ENCODE results near the gene HMG20A. TPM values are rescaled to one million over a fixed set of nuclear protein-coding genes. Genes with fewer than 3 reads are reported as not detected.

HMG20A gene
- total and polyA plus RNA-seq, 2 of the 13 experiments (the other 11 are each of a cell fraction or from before 2014, with no cell fraction given), result 28.0 to 35.2 TPM

DNA sequence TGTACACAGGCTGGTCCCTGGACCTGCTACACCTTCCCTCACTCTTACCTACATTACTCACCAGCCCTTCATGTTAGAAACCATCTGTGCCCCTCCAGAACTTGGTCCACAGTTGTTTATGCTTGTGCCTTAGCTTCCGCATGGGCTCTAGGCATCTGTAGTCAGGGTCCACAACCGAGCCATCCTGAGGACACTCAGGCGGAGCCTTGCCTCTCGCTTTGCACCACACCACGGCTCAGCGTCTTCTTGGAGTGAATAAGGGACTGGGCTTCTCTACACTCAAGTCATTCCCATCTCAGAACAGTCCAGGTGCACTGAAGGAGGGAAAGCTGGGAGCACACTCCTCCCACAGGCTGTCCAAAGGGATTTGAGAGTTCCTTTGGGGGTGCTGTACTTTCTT, 97.8 kb downstream of the HMG20A start:
- no peak for DNase-seq (ENCODE audit: low spot score)
- Histone ChIP-seq H3K9ac (ENCODE audit: insufficient read depth, low read depth, low read length) (no peak overlapping the region), H3K4me2 (ENCODE audit: low read depth, low read length) (no peak overlapping the region), H3K4me3 (replicated peaks in 1 of 3; ENCODE audit: insufficient read depth in 1 of 3, low read depth in 2 of 3, low read length in 3 of 3) (no peak overlapping the region), H3K79me2 (ENCODE audit: insufficient read depth, low read length) (no peaks in the 10 kb centered on the region), H3K9me3 (ENCODE audit: low read length) (no peaks in the 10 kb centered on the region), H3K27ac (ENCODE audit: extremely low read length, insufficient read depth, low read length) (no peak overlapping the region), H3K4me1 (ENCODE audit: insufficient read depth, low read length) (peaks cover 10% of the 10 kb centered on the region), H3K36me3 (replicated peaks in 1 of 2; ENCODE audit: control insufficient read depth in 1 of 2, insufficient read depth in 2 of 2, low read length in 2 of 2) (no peaks in the 10 kb centered on the region), H2AFZ (ENCODE audit: low read length) (no peak overlapping the region), H4K20me1 (ENCODE audit: insufficient read depth, low read length) (no peaks in the 10 kb centered on the region), H3K27me3 (ENCODE audit: control insufficient read depth in 1 of 2, insufficient read depth in 2 of 2, low read length in 2 of 2) (peaks cover 0 to 7% of the 10 kb centered on the region in 2 experiments; a peak in 1 of 5 replicates)
- ChIA-PET CTCF (ENCODE audit: low intra/inter-chr PET ratio, low total read pairs) (no interaction called here), POLR2A (no interaction called here)
- TF ChIP-seq ZNF256 (CRISPR knock-in tag; conservative IDR thresholded peaks at IDR 0.05) (no peak), NR2F2 (IDR thresholded peaks at IDR 0.05; ENCODE audit: borderline replicate concordance, low read depth) (no peak), ZNF451 (CRISPR knock-in tag; IDR thresholded peaks at IDR 0.05) (no peak), ZNF790 (CRISPR knock-in tag; IDR thresholded peaks at IDR 0.05; ENCODE audit: borderline replicate concordance) (no peak), ZNF766 (CRISPR knock-in tag; IDR thresholded peaks at IDR 0.05; ENCODE audit: borderline replicate concordance) (no peak), GLI4 (CRISPR knock-in tag; IDR thresholded peaks at IDR 0.05; ENCODE audit: borderline replicate concordance) (no peak), ZMAT3 (CRISPR knock-in tag; conservative IDR thresholded peaks at IDR 0.05) (no peak), ZNF891 (CRISPR knock-in tag; IDR thresholded peaks at IDR 0.05) (no peak)
- TF ChIP-seq, protein P1, sequence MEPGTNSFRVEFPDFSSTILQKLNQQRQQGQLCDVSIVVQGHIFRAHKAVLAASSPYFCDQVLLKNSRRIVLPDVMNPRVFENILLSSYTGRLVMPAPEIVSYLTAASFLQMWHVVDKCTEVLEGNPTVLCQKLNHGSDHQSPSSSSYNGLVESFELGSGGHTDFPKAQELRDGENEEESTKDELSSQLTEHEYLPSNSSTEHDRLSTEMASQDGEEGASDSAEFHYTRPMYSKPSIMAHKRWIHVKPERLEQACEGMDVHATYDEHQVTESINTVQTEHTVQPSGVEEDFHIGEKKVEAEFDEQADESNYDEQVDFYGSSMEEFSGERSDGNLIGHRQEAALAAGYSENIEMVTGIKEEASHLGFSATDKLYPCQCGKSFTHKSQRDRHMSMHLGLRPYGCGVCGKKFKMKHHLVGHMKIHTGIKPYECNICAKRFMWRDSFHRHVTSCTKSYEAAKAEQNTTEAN (CRISPR knock-in tag; conservative IDR thresholded peaks at IDR 0.05), result no peak
- TF ChIP-seq, protein P2, sequence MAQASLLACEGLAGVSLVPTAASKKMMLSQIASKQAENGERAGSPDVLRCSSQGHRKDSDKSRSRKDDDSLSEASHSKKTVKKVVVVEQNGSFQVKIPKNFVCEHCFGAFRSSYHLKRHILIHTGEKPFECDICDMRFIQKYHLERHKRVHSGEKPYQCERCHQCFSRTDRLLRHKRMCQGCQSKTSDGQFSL (CRISPR knock-in tag; IDR thresholded peaks at IDR 0.05), result no peak
- no TSS peak for BruUV-seq (replicated peaks)
- FAIRE-seq, result no peak
- in situ Hi-C loops (cut with HindIII; ENCODE audit: extremely low pct_ligation_motif_present, low pct_unique_long_range_greater_than_20kb), result no loop called here
- intact Hi-C loops (cut with micrococcal nuclease; ENCODE audit: unreplicated experiment), result no loop called here
- ATAC-seq, result no peak
- WGBS (ENCODE audit: low lambda C conversion rate), result 57% methylated on average over 6 of the region's 6 CpGs

All from HepG2 (cell line).